GM21360 (cell line): ENCODE results near the gene NR2F2.

Source experiments
- ATAC-seq: cut with Tn5 transposase; IDR thresholded peaks from one replicate; pipeline ENCODE4 v1.9.1; 2021; ENCODE audit warnings: mild to moderate bottlenecking, moderate library complexity; ENCODE audit not compliant: unreplicated experiment

The NR2F2 gene

GRCh38 chr15:96330450-96331143 is at the start of gene NR2F2:
Gene NR2F2, plus strand, starts transcription at chr15:96330700. Its CDS starts 1,406 bp downstream, at chr15:96332106.
- peak; percentile 48 for ATAC-seq

DNA sequence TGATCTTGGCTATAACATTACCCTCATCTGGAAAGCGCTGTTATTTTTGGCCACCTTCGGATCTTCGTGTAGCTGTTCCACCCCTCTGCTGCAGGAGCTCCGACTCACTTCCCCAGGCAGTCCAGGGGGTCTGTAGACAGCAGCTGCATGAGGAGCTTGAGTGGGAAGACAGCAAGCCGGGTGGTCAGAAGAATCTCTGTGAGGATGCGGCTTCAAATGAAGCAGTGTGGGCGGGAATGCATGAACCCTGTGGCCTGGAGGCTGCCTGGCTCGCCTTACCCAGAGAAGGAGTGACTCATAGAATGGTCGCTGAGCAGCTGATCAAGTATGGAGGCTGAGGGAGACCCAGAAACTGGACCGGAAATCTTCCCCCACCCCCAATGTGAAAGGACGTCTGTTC is 45.2 kb upstream of the NR2F2 start:
- no peak for ATAC-seq

- ATAC-seq: no peak
Observed at GRCh38 chr15:96285729-96286254, 44.7 kb upstream of the NR2F2 start.

DNA sequence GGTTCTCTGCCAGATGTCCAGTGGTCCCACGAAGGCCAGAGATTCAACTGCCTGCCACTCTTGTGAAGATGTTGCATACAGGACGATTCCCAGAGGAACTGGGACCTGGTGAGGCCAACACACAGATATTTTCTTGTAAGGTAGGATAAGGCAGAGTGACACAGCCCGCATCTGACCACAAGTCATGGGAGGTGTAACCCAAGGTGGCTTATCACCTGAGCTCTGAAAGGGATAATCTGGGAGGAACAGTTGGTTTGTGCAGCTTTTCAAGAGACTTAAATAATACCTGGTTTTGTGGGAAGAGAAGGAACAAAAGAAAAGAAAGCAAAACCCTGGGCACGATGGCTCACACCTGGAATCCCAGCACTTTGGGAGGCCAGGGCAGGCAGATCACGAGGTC is 39.8 kb upstream of the NR2F2 start:
- no peak for ATAC-seq

DNA sequence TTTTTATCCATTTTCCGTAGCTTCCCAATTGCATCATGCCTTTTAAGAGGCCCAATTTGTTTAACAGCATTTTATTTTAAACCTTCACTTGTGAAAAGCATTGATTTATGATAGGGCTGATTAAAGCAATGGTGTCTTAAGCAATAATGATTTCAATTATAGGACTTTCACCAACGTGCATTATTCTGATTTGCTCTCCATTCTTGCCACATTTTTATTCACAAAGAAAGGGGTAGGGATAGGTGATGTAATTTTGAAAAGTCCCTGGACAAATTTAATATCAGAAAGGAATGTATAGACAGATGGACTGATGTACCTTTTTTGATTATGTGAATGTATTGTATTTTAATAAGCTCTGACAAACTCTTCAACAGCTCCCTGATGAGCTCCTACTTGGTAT is 37.9 kb upstream of the NR2F2 start:
- ATAC-seq: no peak

- ATAC-seq: no peak
Observed at GRCh38 chr15:96293441-96293840, 37.1 kb upstream of the NR2F2 start.

DNA sequence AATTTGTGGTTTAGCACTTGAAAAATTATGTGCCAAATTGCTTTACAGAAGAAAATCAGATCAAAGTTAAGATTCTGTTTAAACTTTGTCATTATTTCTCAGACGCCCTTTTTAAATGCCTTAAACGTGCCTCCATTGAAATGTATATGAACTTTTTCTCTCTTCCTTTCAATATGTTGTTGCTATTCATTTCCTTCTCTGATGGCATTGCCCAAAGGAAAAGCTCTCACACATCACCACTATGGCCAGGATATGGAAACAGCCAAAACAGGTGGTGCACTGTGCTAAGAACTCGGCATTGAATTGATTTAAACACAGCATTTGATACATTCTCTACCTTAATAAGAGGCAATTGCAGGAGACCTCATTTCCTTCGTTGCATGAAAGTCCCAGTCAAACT is 35.7 kb upstream of the NR2F2 start:
- ATAC-seq: no peak

DNA sequence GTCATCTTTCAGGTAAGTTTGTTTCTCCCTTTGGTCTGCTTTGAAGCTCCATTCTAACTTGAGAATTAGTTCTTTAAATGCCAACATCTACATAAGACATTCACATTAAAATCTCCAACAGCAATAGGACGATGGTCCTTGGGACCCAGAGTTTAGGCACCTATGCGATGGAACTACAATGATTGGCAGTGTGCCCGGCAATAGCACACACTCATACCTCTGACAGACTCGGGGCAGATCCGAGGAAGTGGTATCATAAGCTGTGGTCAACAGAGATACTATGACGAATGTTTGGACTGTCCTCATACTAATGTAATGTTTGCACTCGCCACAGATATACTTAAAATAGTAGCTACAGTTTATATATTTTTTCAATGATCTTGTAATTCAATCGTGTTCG is 34.2 kb upstream of the NR2F2 start:
- ATAC-seq: no peak

DNA sequence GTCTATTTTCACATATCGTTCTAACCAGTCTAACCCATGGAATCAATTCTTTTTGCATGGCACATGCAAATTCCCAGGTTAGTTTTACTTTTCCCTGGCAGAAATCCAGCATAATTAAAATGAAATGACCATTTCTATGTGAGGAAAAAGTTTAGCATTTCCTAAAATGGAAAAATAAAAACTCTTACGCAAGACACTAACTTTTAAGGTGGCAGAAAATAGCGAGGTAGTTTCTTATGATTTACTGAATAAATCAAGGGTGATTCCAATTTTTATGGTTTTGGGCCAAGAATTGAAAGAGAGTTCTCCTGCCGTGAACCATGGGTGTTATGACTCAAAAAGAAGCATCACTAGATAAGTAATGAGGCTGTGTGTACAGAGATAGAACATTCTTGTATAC is 32.7 kb upstream of the NR2F2 start:
- no peak for ATAC-seq

- no peak for ATAC-seq
Observed at GRCh38 chr15:96298217-96298616, 32.3 kb upstream of the NR2F2 start.

GRCh38 chr15:96300836-96301235 is 29.7 kb upstream of the NR2F2 start:
- no peak for ATAC-seq

GRCh38 chr15:96303503-96304056 is 26.9 kb upstream of the NR2F2 start:
- no peak for ATAC-seq

DNA sequence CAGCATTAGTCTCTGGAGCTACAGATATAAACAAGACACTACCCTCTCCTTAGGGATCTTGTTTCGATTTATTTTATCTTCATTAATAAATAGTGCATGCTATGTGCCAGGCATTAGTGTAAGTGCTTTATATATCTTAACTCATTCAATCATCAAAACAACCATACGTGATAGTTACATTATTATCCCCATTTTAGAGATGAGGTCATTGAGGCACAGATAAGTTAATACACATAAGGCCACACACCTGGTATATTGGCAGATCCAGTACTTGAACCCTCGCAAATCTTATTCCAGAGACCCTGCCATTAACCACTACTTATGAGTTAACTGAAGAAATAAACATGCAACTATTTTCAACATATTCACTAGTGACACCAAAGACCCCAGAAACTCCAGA is 25.7 kb upstream of the NR2F2 start:
- ATAC-seq: no peak

GRCh38 chr15:96306321-96306720 is 24.2 kb upstream of the NR2F2 start:
- ATAC-seq: no peak

DNA sequence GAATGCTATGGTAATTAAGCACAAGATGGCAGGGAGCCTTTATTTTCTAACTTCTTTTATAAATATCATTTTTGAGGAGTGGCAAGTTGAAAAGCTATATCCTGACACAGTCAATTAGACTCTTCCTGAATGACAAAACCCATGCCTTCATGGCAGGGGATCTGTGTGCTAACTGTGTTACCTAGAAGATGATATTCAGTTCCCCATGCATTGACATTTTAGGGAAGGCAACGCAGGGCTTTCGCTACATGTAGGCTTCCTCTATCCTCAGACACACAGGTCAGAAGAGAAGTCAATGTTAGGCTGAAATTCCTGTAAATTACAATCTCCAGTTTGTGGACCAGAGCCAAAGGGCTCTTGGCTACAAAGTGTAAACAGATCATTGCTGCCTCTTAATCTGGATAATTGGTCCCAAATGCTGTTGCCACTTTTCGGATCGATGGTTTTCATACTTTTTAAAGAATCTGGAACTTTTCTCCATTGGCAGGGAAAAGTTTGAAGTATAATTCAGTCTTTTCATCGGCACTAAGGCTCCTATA is 22.6 kb upstream of the NR2F2 start:
- ATAC-seq: no peak

DNA sequence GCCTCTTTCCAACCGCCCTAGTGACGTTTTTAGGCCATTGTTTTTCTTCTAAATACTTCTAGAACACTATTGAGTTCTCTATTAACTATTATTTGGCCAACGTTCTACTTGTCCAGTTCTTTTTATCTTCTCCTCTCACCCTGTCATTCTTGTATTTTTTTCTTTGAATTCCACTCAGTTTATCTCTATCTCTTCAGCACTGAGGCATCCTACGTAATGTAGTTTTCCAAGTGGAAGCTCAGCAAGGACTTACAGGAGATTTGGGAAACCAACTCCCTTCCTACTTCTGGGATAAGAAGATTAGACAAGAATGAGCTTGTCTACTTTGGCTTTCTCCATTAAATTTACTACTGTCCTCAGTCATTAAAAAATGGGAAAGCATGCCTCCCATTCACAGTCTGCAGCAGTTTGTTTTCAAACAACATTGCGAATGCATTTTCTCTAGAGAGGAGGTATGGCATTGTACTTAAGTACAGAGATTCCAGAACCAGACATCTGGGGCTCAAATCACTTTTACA is 21.3 kb upstream of the NR2F2 start:
- no peak for ATAC-seq

DNA sequence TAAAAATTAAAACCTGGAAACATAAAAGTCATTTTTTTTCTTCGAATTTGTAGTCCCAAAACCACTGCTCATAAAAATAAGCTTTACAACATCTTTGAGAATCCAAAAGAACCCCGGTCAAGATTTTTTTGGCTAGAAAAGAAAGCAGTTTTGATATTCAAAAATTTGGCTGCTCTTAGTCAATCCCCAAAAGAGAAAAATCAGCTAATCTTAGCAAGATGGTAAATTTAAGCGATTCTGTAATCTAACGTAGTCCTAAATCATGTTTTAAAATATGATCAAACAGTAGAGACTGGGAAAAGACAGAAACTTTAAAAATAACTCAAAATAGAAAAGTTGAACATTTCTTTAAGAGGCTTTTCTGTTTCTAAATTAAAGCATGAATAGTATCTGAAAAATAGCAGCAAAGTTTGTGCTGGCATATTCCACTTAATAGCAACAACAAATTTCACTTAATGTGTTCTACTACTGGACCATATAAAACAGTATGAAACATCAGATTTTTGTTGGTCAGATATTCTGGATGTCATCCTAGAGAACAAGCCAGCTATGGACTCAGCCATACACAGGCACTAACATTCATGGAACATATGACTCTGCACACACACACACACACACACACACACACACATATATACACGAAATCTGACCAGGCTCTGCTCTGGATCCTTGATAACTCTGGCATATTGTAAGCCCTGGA is 19.1 kb upstream of the NR2F2 start:
- no peak for ATAC-seq

DNA sequence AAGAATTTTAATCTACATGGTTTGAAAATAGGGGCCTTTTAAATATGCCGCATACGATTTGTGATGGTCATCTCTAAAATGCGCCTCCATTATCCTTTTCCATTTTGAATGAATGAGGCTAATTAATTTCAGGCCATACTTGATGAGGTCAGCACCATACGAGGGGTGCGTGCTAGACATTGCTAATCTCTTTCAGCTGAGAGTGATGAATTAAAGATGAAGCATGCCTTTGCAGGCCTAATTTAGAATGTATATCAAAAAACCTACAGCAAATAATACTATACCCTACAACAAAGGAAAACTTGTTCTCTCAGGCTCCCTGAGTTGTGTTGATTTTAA is 18.6 kb upstream of the NR2F2 start:
- ATAC-seq: no peak

DNA sequence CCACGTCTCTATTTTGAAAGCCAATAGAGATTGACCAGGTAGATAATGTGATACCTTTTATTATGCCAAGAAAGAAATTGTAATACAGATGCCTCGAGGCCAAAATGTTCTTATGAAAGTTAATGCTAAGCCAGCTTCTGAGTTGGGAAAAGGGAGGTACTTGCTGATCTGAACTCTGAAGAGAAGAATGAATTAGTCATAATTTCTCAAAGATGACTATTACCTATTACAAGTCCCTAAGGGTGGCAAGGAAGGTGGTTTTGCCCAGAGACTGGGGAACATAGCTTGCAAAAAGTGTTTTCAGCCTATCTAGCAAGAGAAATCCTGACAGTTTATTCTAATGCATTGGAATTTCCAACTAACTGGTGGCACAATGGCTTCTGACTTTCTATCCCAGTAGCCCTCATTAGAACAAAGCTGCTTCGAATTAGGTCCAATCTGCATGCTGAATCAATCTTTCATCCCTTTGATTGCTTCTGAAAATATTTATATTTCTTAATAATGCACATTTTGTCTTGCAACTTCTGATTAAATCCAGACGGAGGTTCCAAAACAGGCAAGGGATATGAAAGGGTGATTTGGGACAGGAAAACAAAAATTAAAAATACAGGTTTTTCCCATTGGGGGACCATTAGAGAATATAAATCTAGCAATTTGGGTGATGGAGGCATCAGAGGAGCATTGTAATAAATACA is 17.7 kb upstream of the NR2F2 start:
- ATAC-seq: no peak

DNA sequence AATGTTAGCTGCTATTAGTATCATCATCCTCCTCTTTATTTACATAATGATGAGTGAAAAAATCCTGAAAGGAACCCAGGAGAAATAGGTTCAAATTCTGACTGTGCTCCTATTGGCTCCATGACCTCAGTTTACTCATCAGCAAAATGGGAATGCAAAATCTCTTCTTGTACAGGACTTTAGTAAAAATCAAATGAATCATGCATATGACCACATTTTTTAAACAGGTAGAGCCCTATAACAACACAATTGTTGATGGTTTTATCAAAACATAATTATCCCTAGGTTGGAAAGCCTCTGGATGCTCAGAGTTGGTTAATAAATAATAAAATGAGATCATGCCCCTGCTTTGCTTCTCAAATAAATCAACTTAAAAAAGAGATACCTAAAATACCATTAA is 16.0 kb upstream of the NR2F2 start:
- ATAC-seq: no peak

DNA sequence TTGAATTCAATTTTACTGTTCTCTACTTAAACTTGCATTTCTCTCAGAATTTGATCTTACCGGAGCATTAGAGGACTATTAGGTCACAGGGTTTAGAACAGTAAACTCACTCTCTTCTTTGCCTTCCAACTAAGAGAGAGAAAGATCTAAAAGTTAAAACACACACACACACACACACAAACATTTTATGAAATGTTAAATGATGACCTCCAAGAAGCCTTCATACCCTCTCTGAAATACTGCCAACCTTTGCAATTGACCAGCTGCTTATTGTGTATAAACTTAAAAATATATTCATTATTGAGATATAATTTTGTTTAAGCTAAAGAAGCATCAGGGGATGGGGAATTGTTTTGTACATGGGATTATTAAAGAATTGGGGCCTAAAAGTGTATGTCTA is 15.5 kb upstream of the NR2F2 start:
- no peak for ATAC-seq
